Body of pancreas (tissue), 4 donors: Measurements from ENCODE around the gene C16orf74. TPM values are rescaled to one million over a fixed set of nuclear protein-coding genes. Genes with fewer than 3 reads are reported as not detected.

Source experiments
- ATAC-seq: fragments of 150-250 bp; one replicate; pipeline ENCODE4 v1.9.1; 2016
- DNase-seq, 4 donors: peaks; one replicate each; pipeline ENCODE4 v3.0.0-alpha.2; 2019
- H3K27ac ChIP-seq, 4 donors: fragments of 200-600 bp; sonication (generic); 1 replicate in 3 of 4; 2 replicates in 1 of 4; pipeline versions ENCODE4 v1.5.1 to v1.6.1; 2016 to 2019; ENCODE audit warnings: mild to moderate bottlenecking in 1 of 4, mixed read lengths in 1 of 4, moderate library complexity in 1 of 4
- H3K27me3 ChIP-seq, 2 donors: fragments of 200-600 bp; sonication (generic); one replicate each; pipeline ENCODE4 v1.6.0; 2016; ENCODE audit warnings: mild to moderate bottlenecking in 1 of 2
- H3K36me3 ChIP-seq, 2 donors: fragments of 200-600 bp; sonication (generic); replicated peaks in 1 of 2; 2 replicates each; pipeline ENCODE4 v1.5.1; 2016; ENCODE audit warnings: low read depth in 2 of 2; ENCODE audit not compliant: insufficient read depth in 1 of 2
- H3K4me1 ChIP-seq: fragments of 200-600 bp; sonication (generic); one replicate; pipeline ENCODE4 v1.6.0; 2016
- H3K4me3 ChIP-seq, 2 donors: fragments of 200-600 bp; sonication (generic); 1 replicate in 1 of 2; 2 replicates in 1 of 2; pipeline ENCODE4 v1.5.1; 2016 to 2019
- H3K9me3 ChIP-seq, 3 donors: fragments of 200-600 bp; sonication (generic); 1 replicate in 2 of 3; 2 replicates in 1 of 3; pipeline ENCODE4 v1.5.1; 2016
- CTCF ChIP-seq, 7 experiments: fragments of 450-650 bp in 4 of 7; fragments of 200-600 bp in 3 of 7; sonication (generic) in 3 of 7; IDR thresholded peaks; one replicate each; pipeline ENCODE4 v1.5.1; 2016 to 2019; ENCODE audit warnings: antibody characterized with exemption in 7 of 7
- POLR2A ChIP-seq, 3 donors: fragments of 450-650 bp; IDR thresholded peaks; one replicate each; pipeline ENCODE4 v1.6.1; 2016; ENCODE audit warnings: antibody characterized with exemption in 3 of 3, mild to moderate bottlenecking in 2 of 3
- WGBS, 2 donors: methylation state at CpG; one replicate each; pipeline ENCODE4 v1.1.5; 2017; 5-methylcytosine and 5-hydroxymethylcytosine counted together
- intact Hi-C: fragments of 100-400 bp; cut with DNase I; formaldehyde crosslinking; loops from one replicate; pipeline ENCODE4 v1.15.1; 2023
- total RNA-seq, 2 donors: library from RNA; depleted of rRNA; stranded (reverse); fragments of >200 nt; gene quantifications; one replicate each; pipeline ENCODE4 v1.1.0, GENCODE V29; 2016

Gene C16orf74
- total RNA-seq, 2 donors from 2014 or later = 1.0 to 5.9 TPM

- Histone ChIP-seq H3K9me3 (no peaks in the 10 kb centered on the region), H3K4me3 (no peak overlapping the region), H3K4me1 (peaks cover 11% of the 10 kb centered on the region), H3K27ac (no peak overlapping the region), H3K36me3 (peaks cover 0 to 16% of the 10 kb centered on the region in 2 donors), H3K27me3 (no peaks in the 10 kb centered on the region)
- WGBS, 2 donors = 64 to 84% methylated on average over 4 of the region's 4 CpGs
- intact Hi-C loops = no loop called here
- ATAC-seq (no peak), DNase-seq (no peak)
- TF ChIP-seq CTCF (IDR thresholded peaks at IDR 0.05) (no peak), POLR2A (IDR thresholded peaks at IDR 0.05) (no peak)
Observed at GRCh38 chr16:85777583-85778310, 26.9 kb upstream of the C16orf74 start.

GRCh38 chr16:85774811-85775210 lies 23.9 kb upstream of the C16orf74 start:
- Histone ChIP-seq H3K4me1 (no peaks in the 10 kb centered on the region), H3K27ac (no peak overlapping the region), H3K4me3 (no peak overlapping the region), H3K36me3 (peaks cover 0 to 8% of the 10 kb centered on the region in 2 donors), H3K9me3 (no peaks in the 10 kb centered on the region), H3K27me3 (no peaks in the 10 kb centered on the region)
- DNase-seq = no peak
- no peak for ATAC-seq
- TF ChIP-seq CTCF (IDR thresholded peaks at IDR 0.05) (no peak), POLR2A (IDR thresholded peaks at IDR 0.05) (no peak)
- intact Hi-C loops = no loop called here
- WGBS, 2 donors = 69 to 83% methylated on average over 4 to 8 of the region's 8 CpGs

GRCh38 chr16:85774136-85774535 lies 23.2 kb upstream of the C16orf74 start:
- Histone ChIP-seq H3K27me3 (no peaks in the 10 kb centered on the region), H3K4me3 (no peak overlapping the region), H3K9me3 (no peaks in the 10 kb centered on the region), H3K4me1 (no peaks in the 10 kb centered on the region), H3K27ac (no peak overlapping the region), H3K36me3 (peaks cover 0 to 4% of the 10 kb centered on the region in 2 donors)
- intact Hi-C loops = no loop called here
- 75 to 80% methylated on average over 6 of the region's 6 CpGs for WGBS, 2 donors
- DNase-seq = no peak
- no peak for ATAC-seq
- TF ChIP-seq CTCF (IDR thresholded peaks at IDR 0.05) = no peak
- no peak for TF ChIP-seq POLR2A (IDR thresholded peaks at IDR 0.05)

GRCh38 chr16:85773044-85773443 lies 22.1 kb upstream of the C16orf74 start:
- WGBS, 2 donors = 93 to 97% methylated on average over 6 of the region's 6 CpGs
- ATAC-seq = no peak
- Histone ChIP-seq H3K36me3 (no peaks in the 10 kb centered on the region), H3K27me3 (no peaks in the 10 kb centered on the region), H3K4me1 (no peaks in the 10 kb centered on the region), H3K27ac (no peak overlapping the region), H3K4me3 (no peak overlapping the region), H3K9me3 (no peaks in the 10 kb centered on the region)
- no peak for DNase-seq
- intact Hi-C loops = no loop called here
- TF ChIP-seq CTCF (IDR thresholded peaks at IDR 0.05) (no peak), POLR2A (IDR thresholded peaks at IDR 0.05) (no peak)

- intact Hi-C loops = no loop called here
- no peaks in the 10 kb centered on the region for H3K9me3 ChIP-seq
- TF ChIP-seq POLR2A (IDR thresholded peaks at IDR 0.05) = no peak
- WGBS, 2 donors = 95 to 96% methylated on average over 6 of the region's 6 CpGs
- no peak overlapping the region for H3K4me3 ChIP-seq
- no peaks in the 10 kb centered on the region for H3K36me3 ChIP-seq
- no peak overlapping the region for H3K27ac ChIP-seq
- H3K4me1 ChIP-seq = no peaks in the 10 kb centered on the region
- ATAC-seq = no peak
- DNase-seq = no peak
- H3K27me3 ChIP-seq = no peaks in the 10 kb centered on the region
Observed at GRCh38 chr16:85770741-85771140, 19.8 kb upstream of the C16orf74 start.
